K562 (cell line): Measurements from ENCODE around the gene CTDSPL. TPM values are rescaled to one million over a fixed set of nuclear protein-coding genes. Genes with fewer than 3 reads are reported as not detected.

Experiments
- ATAC-seq: fragments of 200-7000 bp; cut with Tn5 transposase; 3 replicates; pipeline ENCODE4 v1.9.1; 2020; ENCODE audit warnings: moderate library complexity
- BruUV-seq: library from RNA; stranded (reverse); fragments of 400-500 nt; replicated peaks from 2 replicates; lab custom pipeline; 2021; lab: Mats Ljungman, UMichigan
- CTCF ChIA-PET: fragments of 300-600 bp; formaldehyde crosslinking; extraction: SDS; loops from one replicate; lab custom pipeline; 2021; ENCODE audit warnings: low intra/inter-chr PET ratio; lab: Yijun Ruan, JAX
- POLR2A ChIA-PET: fragments of 300-600, 350-650 bp; sonication (Branson Sonifier 250); formaldehyde crosslinking; extraction: SDS; loops from one replicate; lab custom pipeline; 2021; ENCODE audit warnings: antibody characterized with exemption, inconsistent platforms; lab: Yijun Ruan, JAX
- DNase-seq, 4 experiments: peaks; one replicate each; pipeline versions ENCODE4 v3.0.0 to v3.0.0-alpha.2; 2011 to 2018; ENCODE audit warnings: low spot score in 3 of 4, mixed read lengths in 3 of 4; ENCODE audit errors: extremely low read depth in 1 of 4
- FAIRE-seq: peaks from 2 replicates; lab custom pipeline; 2011; peaks lifted over from hg19 to GRCh38; lab: Jason Lieb, UNC
- H2AFZ ChIP-seq: 2 replicates; pipeline ENCODE4 v1.6.0; 2011; ENCODE audit warnings: low read depth, low read length, control low read depth, inconsistent platforms
- H3K27ac ChIP-seq: fragments of 200-600 bp; 3 replicates; pipeline ENCODE4 v1.8.0; 2011; ENCODE audit warnings: low read depth, mild to moderate bottlenecking, control low read depth, inconsistent platforms, low read length, moderate library complexity, mixed read lengths; ENCODE audit errors: extremely low read depth
- H3K27me3 ChIP-seq, 2 experiments: fragments of 300-600 bp in 1 of 2; 2 replicates in 1 of 2; 3 replicates in 1 of 2; pipeline versions ENCODE4 v1.6.0 to v1.8.0; 2011; ENCODE audit warnings: inconsistent platforms in 2 of 2, low read length in 2 of 2, mild to moderate bottlenecking in 1 of 2, mixed read lengths in 1 of 2, moderate library complexity in 1 of 2; ENCODE audit not compliant: control insufficient read depth in 2 of 2, insufficient read depth in 2 of 2
- H3K36me3 ChIP-seq: fragments of 300-600 bp; 3 replicates; pipeline ENCODE4 v1.8.0; 2011; ENCODE audit warnings: mild to moderate bottlenecking, low read length, inconsistent platforms; ENCODE audit not compliant: control insufficient read depth, insufficient read depth
- H3K4me1 ChIP-seq, 2 experiments: fragments of 200-600 bp in 1 of 2; replicated peaks in 1 of 2; 2 replicates in 1 of 2; 3 replicates in 1 of 2; pipeline versions ENCODE4 v1.5.1 to v1.8.0; 2011; ENCODE audit warnings: inconsistent platforms in 2 of 2, low read length in 2 of 2, mild to moderate bottlenecking in 1 of 2, mixed read lengths in 1 of 2, moderate library complexity in 1 of 2; ENCODE audit not compliant: control insufficient read depth in 2 of 2, insufficient read depth in 2 of 2
- H3K4me2 ChIP-seq: 2 replicates; pipeline ENCODE4 v1.6.1; 2011; ENCODE audit warnings: low read length, control low read depth, inconsistent platforms, mixed read lengths; ENCODE audit not compliant: insufficient read depth
- H3K4me3 ChIP-seq: fragments of 200-600 bp; sonication (generic), shearing (Covaris generic); 2 replicates; pipeline ENCODE4 v1.5.1; 2016; ENCODE audit warnings: control low read depth, inconsistent platforms
- H3K79me2 ChIP-seq: fragments of 200-600 bp; 3 replicates; pipeline ENCODE4 v1.8.0; 2011; ENCODE audit warnings: low read length, inconsistent platforms; ENCODE audit not compliant: control insufficient read depth, insufficient read depth
- H3K9ac ChIP-seq, 2 experiments: 2 replicates each; pipeline versions ENCODE4 v1.6.0 to v1.6.1; 2011; ENCODE audit warnings: low read depth in 2 of 2, low read length in 2 of 2, control low read depth in 1 of 2, inconsistent platforms in 1 of 2, mild to moderate bottlenecking in 1 of 2, mixed read lengths in 1 of 2; ENCODE audit not compliant: insufficient read depth in 1 of 2
- H3K9me1 ChIP-seq: one replicate; pipeline ENCODE4 v1.6.0; 2011; ENCODE audit warnings: inconsistent platforms, mild to moderate bottlenecking, low read length, moderate library complexity; ENCODE audit not compliant: control insufficient read depth, insufficient read depth
- H3K9me3 ChIP-seq: replicated peaks from 2 replicates; pipeline ENCODE4 v1.5.1; 2011; ENCODE audit warnings: low read depth, low read length, inconsistent platforms; ENCODE audit not compliant: control insufficient read depth, insufficient read depth
- H4K20me1 ChIP-seq: replicated peaks from 2 replicates; pipeline ENCODE4 v1.6.1; 2011; ENCODE audit warnings: low read length, inconsistent platforms, mixed read lengths; ENCODE audit not compliant: control insufficient read depth, insufficient read depth
- CHD1 ChIP-seq: fragments of 200-600 bp; sonication (generic); IDR thresholded peaks from one replicate; pipeline ENCODE4 v1.6.1; 2012; ENCODE audit warnings: mild to moderate bottlenecking, moderate library complexity, low read length, inconsistent platforms
- CREB1 ChIP-seq, 2 experiments: sonication (generic) in 1 of 2; formaldehyde crosslinking in 1 of 2; IDR thresholded peaks; 2 replicates each; pipeline versions ENCODE4 v1.6.1 to v1.8.0; 2012 to 2022; ENCODE audit warnings: inconsistent platforms in 1 of 2, mild to moderate bottlenecking in 1 of 2, missing genetic modification reagents in 1 of 2, moderate library complexity in 1 of 2
- CREM ChIP-seq: IDR thresholded peaks from 2 replicates; pipeline ENCODE4 v1.6.1; 2014; ENCODE audit warnings: antibody characterized with exemption, low read depth
- E2F3 ChIP-seq: fragments of 250-450 bp; sonication (Bioruptor Pico); IDR thresholded peaks from 2 replicates; pipeline ENCODE4 v1.4.0; 2020; ENCODE audit warnings: mild to moderate bottlenecking
- EGR1 ChIP-seq: fragments of 450-650 bp; conservative IDR thresholded peaks from 2 replicates; pipeline ENCODE4 v1.6.1; 2017; ENCODE audit warnings: mild to moderate bottlenecking
- EP300 ChIP-seq: IDR thresholded peaks from 2 replicates; pipeline ENCODE4 v1.6.1; 2012; ENCODE audit warnings: low read length, improper control_type of control experiment
- MEIS2 ChIP-seq: fragments of 450-650 bp; IDR thresholded peaks from 2 replicates; pipeline ENCODE4 v1.6.1; 2014; ENCODE audit warnings: mild to moderate bottlenecking; ENCODE audit not compliant: partially characterized antibody
- PHTF2 ChIP-seq: fragments of 250-450 bp; sonication (Bioruptor Pico); IDR thresholded peaks from 2 replicates; pipeline ENCODE4 v1.5.0; 2021; ENCODE audit warnings: mild to moderate bottlenecking
- SPI1 ChIP-seq: IDR thresholded peaks from 2 replicates; pipeline ENCODE4 v1.6.1; 2011; ENCODE audit warnings: low read depth, low read length, control low read depth, borderline replicate concordance
- TAF15 ChIP-seq: fragments of 200-400 bp; formaldehyde crosslinking; IDR thresholded peaks from 2 replicates; pipeline ENCODE4 v1.6.1; 2017; ENCODE audit warnings: mild to moderate bottlenecking, low read depth, low read length, moderate library complexity
- TCF7L2 ChIP-seq: fragments of 150-350 bp; IDR thresholded peaks from 2 replicates; pipeline ENCODE4 v1.6.1; 2016; ENCODE audit warnings: low read depth, mild to moderate bottlenecking, low read length, moderate library complexity
- ZKSCAN1 ChIP-seq: fragments of 150-350 bp; IDR thresholded peaks from 2 replicates; pipeline ENCODE4 v1.6.1; 2016; ENCODE audit warnings: low read depth, low read length
- ZNF121 ChIP-seq: sonication (generic); formaldehyde crosslinking; conservative IDR thresholded peaks from 2 replicates; pipeline ENCODE4 v1.8.0; 2022; ENCODE audit warnings: missing genetic modification reagents
- ZNF274 ChIP-seq: IDR thresholded peaks from 2 replicates; pipeline ENCODE4 v1.6.1; 2011; ENCODE audit warnings: low read depth, mild to moderate bottlenecking, low read length, moderate library complexity, borderline replicate concordance
- ZNF3 ChIP-seq: fragments of 250-450 bp; sonication (Bioruptor Pico); IDR thresholded peaks from 2 replicates; pipeline ENCODE4 v1.5.0; 2021; ENCODE audit warnings: mild to moderate bottlenecking, moderate library complexity
- ZNF75A ChIP-seq: fragments of 450-650 bp; formaldehyde crosslinking; IDR thresholded peaks from 2 replicates; pipeline ENCODE4 v1.4.0; 2020; ENCODE audit warnings: mild to moderate bottlenecking
- WGBS: fragments of 100-300 bp; shearing (Covaris generic); methylation state at CpG from one replicate; pipeline ENCODE4 v1.1.6; 2016; ENCODE audit warnings: low coverage, mixed read lengths; ENCODE audit not compliant: insufficient coverage; ENCODE audit errors: missing lambda C conversion rate; 5-methylcytosine and 5-hydroxymethylcytosine counted together
- in situ Hi-C: fragments of 300-500 bp; cut with MboI; formaldehyde crosslinking; loops from 4 replicates; pipeline ENCODE4 v1.15.0; 2018; ENCODE audit warnings: inconsistent platforms, mixed read lengths
- intact Hi-C: fragments of 100-400 bp; cut with micrococcal nuclease; formaldehyde crosslinking; loops from 2 replicates; pipeline ENCODE4 v1.14.2; 2022
- polyA plus RNA-seq, 8 experiments: library from polyadenylated mRNA; depleted of rRNA in 4 of 8; stranded (reverse) in 5 of 8; unstranded in 3 of 8; fragments of >200 nt; fragmentation: Nextera tagmentation in 2 of 8; fragmentation: Illumina TruSeq in 1 of 8; extraction: Ambion mirVana in 2 of 8; extraction: Trizol in 1 of 8; gene quantifications; 2 replicates each; pipeline versions ENCODE4 v1.2.1 to v1.2.3, GENCODE V29; 2011 to 2014; ENCODE audit warnings: inconsistent platforms in 1 of 8, missing spikeins in 1 of 8
- total RNA-seq, 7 experiments: library from RNA; depleted of rRNA in 6 of 7; stranded (reverse); fragments of >200 nt in 6 of 7; fragmentation: Illumina TruSeq in 2 of 7; extraction: Trizol in 2 of 7; gene quantifications; 2 replicates each; pipeline versions ENCODE4 v1.2.1 to v1.2.3, GENCODE V29; 2011 to 2021; ENCODE audit warnings: low replicate concordance in 1 of 7
- TF ChIP-seq, protein P1 (sequence below): fragments of 450-650 bp; formaldehyde crosslinking; IDR thresholded peaks from 2 replicates; pipeline ENCODE4 v1.4.0; 2020; ENCODE audit warnings: mild to moderate bottlenecking, moderate library complexity

Gene CTDSPL
- total and polyA plus RNA-seq, 9 of the 15 experiments (the other 6 are each of a cell fraction or from before 2014, with no cell fraction given): 5.1 to 19.3 (median 11.3) TPM

DNA sequence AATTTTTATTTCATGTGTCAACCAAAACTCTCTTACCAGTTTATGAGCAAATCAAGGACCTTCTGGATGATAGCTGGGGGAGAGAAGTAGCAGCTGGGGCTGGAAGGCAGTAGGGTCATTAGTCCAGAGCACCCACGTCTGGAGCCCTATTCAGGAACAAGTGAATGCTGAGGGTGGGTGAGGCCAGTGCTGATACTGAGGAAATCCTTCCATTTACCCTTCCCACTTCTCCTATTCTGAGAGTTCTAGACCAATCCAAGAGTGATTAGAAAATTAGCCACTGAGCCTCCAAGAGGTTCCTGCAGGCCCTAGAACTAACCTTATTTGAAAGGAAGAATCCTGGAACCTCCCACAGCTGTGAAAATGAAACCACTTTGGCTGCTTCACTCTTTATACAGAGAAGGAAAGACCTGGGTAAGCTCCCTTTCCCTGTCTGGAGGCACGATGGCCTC lies 82.7 kb downstream of the CTDSPL start:
- no peak for ATAC-seq

More for the DNA sequence above, 82.7 kb downstream of the CTDSPL start:
- no peak for DNase-seq
- Histone ChIP-seq H2AFZ (no peak overlapping the region), H4K20me1 (peaks cover 6% of the 10 kb centered on the region), H3K36me3 (no peaks in the 10 kb centered on the region), H3K9me1 (peaks cover 3% of the 10 kb centered on the region), H3K27ac (no peak overlapping the region)
- BruUV-seq: no TSS peak
- intact Hi-C loops: no loop called here
- POLR2A ChIA-PET: interaction anchor here (0.6 to 1.3 kb wide), 4 partner anchors 11 to 39 kb away, joined by 3 to 4 read pairs (median 3); no protein-coding TSS in a partner anchor
- WGBS: 14% methylated on average over 2 of the region's 2 CpGs
- CTCF ChIA-PET: no interaction called here
- FAIRE-seq: no peak
- TF ChIP-seq CHD1 (no peak), EP300 (no peak), ZNF3 (CRISPR knock-in tag) (no peak), E2F3 (no peak), PHTF2 (CRISPR knock-in tag) (no peak), TCF7L2 (no peak), CREM (no peak), ZKSCAN1 (no peak), EGR1 (no peak), MEIS2 (no peak), TAF15 (no peak), SPI1 (no peak), CREB1 (IDR thresholded peaks at IDR 0.05) (no peak), CREB1 (CRISPR knock-in tag; IDR thresholded peaks at IDR 0.05) (no peak), ZNF274 (no peak), ZNF75A (CRISPR knock-in tag) (no peak), ZNF121 (no peak)
- TF ChIP-seq, protein P1, sequence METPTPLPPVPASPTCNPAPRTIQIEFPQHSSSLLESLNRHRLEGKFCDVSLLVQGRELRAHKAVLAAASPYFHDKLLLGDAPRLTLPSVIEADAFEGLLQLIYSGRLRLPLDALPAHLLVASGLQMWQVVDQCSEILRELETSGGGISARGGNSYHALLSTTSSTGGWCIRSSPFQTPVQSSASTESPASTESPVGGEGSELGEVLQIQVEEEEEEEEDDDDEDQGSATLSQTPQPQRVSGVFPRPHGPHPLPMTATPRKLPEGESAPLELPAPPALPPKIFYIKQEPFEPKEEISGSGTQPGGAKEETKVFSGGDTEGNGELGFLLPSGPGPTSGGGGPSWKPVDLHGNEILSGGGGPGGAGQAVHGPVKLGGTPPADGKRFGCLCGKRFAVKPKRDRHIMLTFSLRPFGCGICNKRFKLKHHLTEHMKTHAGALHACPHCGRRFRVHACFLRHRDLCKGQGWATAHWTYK (CRISPR knock-in tag): no peak
- TF ChIP-seq, all 486 proteins: peak for 0
- Histone ChIP-seq H3K4me1 (peaks cover 0 to 10% of the 10 kb centered on the region in 2 experiments; a peak in 2 of 5 replicates), H3K4me2 (no peak overlapping the region), H3K79me2 (no peaks in the 10 kb centered on the region), H3K9ac (no peak overlapping the region), H3K4me3 (no peak overlapping the region), H3K27me3 (peaks cover 2 to 15% of the 10 kb centered on the region in 2 experiments; a peak in 2 of 5 replicates), H3K9me3 (no peaks in the 10 kb centered on the region)
- in situ Hi-C loops: no loop called here
